GM13976 (cell line): Measurements from ENCODE around the gene ATP8B4.

Experiments
- DNase-seq: peaks from one replicate; pipeline ENCODE4 v3.0.0; 2012; ENCODE audit warnings: low spot score
- CTCF ChIP-seq: IDR thresholded peaks from 2 replicates; pipeline ENCODE4 v1.5.1; 2012; ENCODE audit warnings: borderline replicate concordance, mild to moderate bottlenecking; ENCODE audit not compliant: insufficient read depth; ENCODE audit errors: extremely low read depth, missing control alignments, control extremely low read depth
- in situ Hi-C: fragments of 300-500 bp; cut with MboI; formaldehyde crosslinking; loops from one replicate; pipeline ENCODE4 v1.12.0; 2022; ENCODE audit warnings: low sequenced_read_pairs, mixed read lengths, inconsistent platforms; ENCODE audit not compliant: unreplicated experiment

Gene ATP8B4

GRCh38 chr15:50017522-50017921 lies 101.5 kb downstream of the ATP8B4 start:
- no peak for TF ChIP-seq CTCF
- DNase-seq: no peak
- in situ Hi-C loops: loop anchor here (25.0 kb wide), 1 partner anchor 780 kb away; no protein-coding TSS in a partner anchor

- in situ Hi-C loops: loop anchor here (25.0 kb wide), 1 partner anchor 780 kb away; no protein-coding TSS in a partner anchor
- no peak for TF ChIP-seq CTCF
- DNase-seq: no peak
Observed at GRCh38 chr15:50016951-50017350, 102.1 kb downstream of the ATP8B4 start.

- TF ChIP-seq CTCF: no peak
- no peak for DNase-seq
Observed at GRCh38 chr15:50012790-50013189, 106.2 kb downstream of the ATP8B4 start.

GRCh38 chr15:50009634-50010033 lies 109.4 kb downstream of the ATP8B4 start:
- no peak for TF ChIP-seq CTCF
- DNase-seq: no peak
- in situ Hi-C loops: loop anchor here (25.0 kb wide), 1 partner anchor 772 kb away; no protein-coding TSS in a partner anchor

More at GRCh38 chr15:50012790-50013189, 106.2 kb downstream of the ATP8B4 start:
- in situ Hi-C loops: loop anchor here (25.0 kb wide), 1 partner anchor 775 kb away; no protein-coding TSS in a partner anchor

GRCh38 chr15:50003786-50004334 lies 115.2 kb downstream of the ATP8B4 start:
- in situ Hi-C loops: loop anchor here (25.0 kb wide), 1 partner anchor 767 kb away; no protein-coding TSS in a partner anchor
- TF ChIP-seq CTCF: peak; percentile 57

GRCh38 chr15:49991587-49991986 lies 127.4 kb downstream of the ATP8B4 start:
- DNase-seq: no peak
- in situ Hi-C loops: no loop called here

More at GRCh38 chr15:50003786-50004334, 115.2 kb downstream of the ATP8B4 start:
- DNase-seq: peak; percentile 47

More at GRCh38 chr15:49991587-49991986, 127.4 kb downstream of the ATP8B4 start:
- TF ChIP-seq CTCF: no peak
